PC-3 (cell line): ENCODE data around the gene IDH3A.

Source experiments
- EZH2 ChIP-seq: fragments of 300-600 bp; sonication (generic); IDR thresholded peaks from one replicate; pipeline ENCODE4 v1.6.1; 2017; ENCODE audit warnings: antibody characterized with exemption, mild to moderate bottlenecking, low read length; ENCODE audit not compliant: unreplicated experiment
- EZH2phosphoT487 ChIP-seq: fragments of 300-600 bp; sonication (generic); IDR thresholded peaks from 2 replicates; pipeline ENCODE4 v1.6.1; 2018; ENCODE audit warnings: mild to moderate bottlenecking, antibody characterized with exemption, low read length, borderline replicate concordance
- TF ChIP-seq, protein P1 (sequence below): fragments of 300-600 bp; sonication (generic); conservative IDR thresholded peaks from 2 replicates; pipeline ENCODE4 v1.5.1; 2017; ENCODE audit warnings: antibody characterized with exemption, low read depth, mild to moderate bottlenecking, low read length

GRCh38 chr15:78154955-78155354 lies 5.8 kb downstream of the IDH3A start:
- TF ChIP-seq, protein P1, sequence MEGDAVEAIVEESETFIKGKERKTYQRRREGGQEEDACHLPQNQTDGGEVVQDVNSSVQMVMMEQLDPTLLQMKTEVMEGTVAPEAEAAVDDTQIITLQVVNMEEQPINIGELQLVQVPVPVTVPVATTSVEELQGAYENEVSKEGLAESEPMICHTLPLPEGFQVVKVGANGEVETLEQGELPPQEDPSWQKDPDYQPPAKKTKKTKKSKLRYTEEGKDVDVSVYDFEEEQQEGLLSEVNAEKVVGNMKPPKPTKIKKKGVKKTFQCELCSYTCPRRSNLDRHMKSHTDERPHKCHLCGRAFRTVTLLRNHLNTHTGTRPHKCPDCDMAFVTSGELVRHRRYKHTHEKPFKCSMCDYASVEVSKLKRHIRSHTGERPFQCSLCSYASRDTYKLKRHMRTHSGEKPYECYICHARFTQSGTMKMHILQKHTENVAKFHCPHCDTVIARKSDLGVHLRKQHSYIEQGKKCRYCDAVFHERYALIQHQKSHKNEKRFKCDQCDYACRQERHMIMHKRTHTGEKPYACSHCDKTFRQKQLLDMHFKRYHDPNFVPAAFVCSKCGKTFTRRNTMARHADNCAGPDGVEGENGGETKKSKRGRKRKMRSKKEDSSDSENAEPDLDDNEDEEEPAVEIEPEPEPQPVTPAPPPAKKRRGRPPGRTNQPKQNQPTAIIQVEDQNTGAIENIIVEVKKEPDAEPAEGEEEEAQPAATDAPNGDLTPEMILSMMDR, result no peak
- TF ChIP-seq EZH2, result no peak
- TF ChIP-seq EZH2phosphoT487, result no peak
